Stimulated activated CD4-positive, alpha-beta T cell treated with anti-CD3 and anti-CD28 coated beads, Interleukin-1b, Interleukin-23, amount 100 ng/mL, for 1 hour (primary cell): ENCODE data around the gene ERCC6L2.

Experiments
- DNase-seq, 2 donors: peaks; one replicate each; pipeline ENCODE4 v3.0.0-alpha.2; 2020; ENCODE audit warnings: low read depth in 2 of 2

The ERCC6L2 gene

DNA sequence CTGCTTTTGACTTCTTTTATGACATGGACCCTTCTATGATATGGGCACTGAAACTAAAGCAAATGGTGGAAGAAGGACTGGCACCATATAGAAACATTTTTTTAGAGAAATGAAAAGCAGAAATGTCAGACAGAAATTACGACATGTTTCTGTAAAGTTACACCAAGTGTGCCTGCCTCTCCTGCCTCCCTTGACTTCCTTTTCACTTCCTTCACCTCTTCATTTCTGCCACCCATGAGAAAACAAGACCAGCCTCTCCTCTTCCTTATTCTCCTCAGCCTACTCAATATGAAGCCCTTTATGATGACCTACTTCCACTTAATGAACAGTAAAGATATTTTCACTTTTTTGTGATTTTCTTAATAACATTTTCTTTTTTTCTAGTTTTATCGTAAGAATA, 44.5 kb downstream of the ERCC6L2 start:
- no peak for DNase-seq

DNA sequence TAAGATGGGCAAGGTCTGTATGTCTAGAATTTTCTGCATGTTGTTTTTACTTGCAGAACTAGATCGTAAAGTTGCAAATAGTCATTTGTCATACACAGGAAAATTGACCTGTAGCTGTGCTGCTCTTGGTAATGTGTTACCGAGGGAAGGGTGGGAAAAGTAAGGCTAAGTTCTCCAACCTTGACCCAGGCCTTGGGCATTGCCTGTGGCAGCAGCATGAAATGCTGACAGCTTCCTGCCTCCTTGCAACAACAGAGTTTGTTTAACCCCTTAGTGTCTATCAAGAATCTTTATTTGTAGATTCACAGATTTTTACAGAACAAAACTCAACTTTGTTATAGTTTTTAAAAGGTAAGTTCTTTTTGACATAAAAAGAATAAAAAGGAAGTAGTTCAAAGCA, 48.3 kb downstream of the ERCC6L2 start:
- no peak for DNase-seq

DNA sequence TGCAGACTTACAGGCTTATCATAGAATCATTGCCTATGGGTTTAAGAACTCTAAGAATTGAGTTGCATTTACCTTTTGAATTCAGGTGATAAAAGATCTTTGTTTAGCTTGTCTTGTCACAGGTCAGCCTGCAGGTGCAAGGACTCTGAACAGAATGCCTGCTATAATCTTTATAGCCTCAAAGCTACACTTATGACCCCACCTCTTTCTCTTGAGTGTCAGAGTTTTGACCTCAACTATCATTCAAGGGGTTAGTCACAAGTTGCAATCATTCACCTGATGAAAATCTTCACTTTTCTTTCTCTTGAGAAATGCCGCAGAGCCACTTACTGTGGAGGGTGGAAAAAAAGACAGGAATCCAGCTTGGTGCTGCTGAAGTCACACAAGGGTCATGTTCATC, 49.5 kb downstream of the ERCC6L2 start:
- DNase-seq: no peak

DNA sequence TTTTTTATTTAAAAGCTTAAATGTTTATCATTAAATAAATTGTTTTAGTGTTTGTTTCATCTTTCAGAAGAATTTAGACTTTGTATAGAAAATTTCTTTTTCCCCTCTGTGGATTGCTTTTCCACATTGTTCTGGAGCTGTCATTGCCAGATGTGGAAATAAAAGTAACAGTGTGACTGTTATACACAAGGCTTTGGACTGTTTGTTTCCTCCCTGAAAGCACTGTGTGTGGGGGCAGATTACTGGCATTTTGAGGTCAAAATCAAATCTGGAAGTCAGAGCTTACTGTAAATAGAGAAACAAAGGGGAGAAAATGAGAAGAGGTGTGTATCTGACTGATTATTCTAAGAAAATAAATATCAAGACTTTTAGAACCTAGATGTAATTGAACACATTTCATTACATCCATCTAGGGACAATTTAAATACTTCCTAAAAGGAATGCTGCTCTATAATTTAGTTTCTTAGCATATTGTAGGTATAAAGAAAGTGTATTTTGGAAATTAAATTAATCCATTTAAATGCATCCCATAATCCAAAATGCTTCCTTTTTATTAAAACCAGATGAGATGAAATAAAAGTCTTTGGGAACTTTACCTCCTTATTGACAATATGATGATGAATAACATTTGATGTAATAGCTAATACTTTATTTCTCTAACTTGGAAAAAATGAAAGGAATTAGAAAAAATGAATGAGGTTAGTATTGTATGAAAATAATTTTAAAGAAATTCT, 51.9 kb downstream of the ERCC6L2 start:
- DNase-seq: no peak

DNA sequence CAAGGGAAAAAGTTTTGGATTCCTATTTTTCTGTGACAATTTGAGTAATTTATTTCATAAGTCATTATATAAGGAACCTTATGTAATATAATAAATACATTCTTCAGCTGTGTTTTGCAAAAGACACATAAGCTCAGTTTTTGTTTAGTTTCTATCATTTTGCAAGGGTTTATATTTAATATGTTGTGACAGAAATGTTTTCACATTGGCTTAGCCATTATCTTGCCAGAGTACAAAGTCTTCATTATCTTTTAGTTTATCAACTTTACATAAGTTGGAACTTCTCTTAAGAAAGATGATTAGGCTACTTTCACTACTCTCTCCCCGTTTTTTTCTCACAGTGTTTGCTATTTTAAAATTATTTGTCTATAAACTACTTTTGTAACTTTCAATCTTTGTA, 54.8 kb downstream of the ERCC6L2 start:
- DNase-seq: no peak

DNA sequence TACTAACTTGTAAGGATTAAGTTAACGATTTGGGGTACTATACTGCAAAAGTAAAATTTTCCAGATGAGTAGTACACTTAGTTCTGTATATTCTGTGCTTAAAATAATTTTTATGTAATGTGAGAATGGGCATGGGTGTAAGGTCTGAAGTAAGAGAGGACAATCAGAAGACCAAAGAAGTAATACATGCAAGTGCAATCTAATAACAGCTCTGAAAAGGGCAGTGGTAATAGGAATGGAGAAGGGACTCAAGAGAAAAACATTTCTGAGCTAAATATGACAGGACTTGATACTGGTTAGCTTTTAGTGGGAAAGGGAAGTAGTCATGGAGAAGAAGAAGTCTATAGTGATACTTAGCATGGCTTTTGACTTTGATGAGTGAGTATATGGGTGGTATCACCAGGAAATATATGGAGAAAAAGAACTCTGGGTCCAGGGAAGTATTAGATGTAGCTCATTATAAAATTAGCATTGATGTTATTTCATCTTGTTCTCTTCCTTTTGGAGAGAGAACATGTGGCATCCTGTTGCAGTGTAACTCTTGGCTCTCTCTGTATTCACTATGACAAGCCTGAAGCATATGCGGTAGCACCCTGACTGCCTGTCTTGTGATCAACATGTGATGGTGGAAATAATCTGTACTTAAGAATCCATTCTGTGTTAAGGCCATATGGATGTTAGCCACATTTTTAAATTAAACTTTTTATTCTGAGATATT, 60.5 kb downstream of the ERCC6L2 start:
- DNase-seq: no peak

DNA sequence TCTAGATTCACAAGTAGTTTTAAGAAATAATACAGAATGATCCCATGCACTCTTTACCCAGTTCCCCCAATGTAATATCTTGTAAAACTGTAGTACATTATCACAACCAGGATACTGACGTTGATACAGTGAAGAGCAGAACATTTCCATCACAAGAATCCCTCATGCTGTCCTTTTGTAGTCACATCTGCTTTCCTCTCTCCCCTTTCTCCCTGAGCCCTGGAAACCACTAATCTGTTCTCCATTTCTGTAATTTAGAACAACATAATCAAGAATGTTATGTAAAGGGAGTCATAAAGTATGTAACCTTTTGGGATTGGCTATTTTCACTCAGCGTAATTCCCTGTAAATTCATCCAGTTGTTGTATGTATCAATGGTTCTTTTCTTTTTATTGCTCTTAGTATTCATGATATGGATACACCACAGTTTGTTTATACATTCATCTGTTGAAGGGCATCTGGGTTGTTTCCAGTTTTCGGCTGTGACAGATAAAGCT, 61.1 kb downstream of the ERCC6L2 start:
- DNase-seq: no peak

DNA sequence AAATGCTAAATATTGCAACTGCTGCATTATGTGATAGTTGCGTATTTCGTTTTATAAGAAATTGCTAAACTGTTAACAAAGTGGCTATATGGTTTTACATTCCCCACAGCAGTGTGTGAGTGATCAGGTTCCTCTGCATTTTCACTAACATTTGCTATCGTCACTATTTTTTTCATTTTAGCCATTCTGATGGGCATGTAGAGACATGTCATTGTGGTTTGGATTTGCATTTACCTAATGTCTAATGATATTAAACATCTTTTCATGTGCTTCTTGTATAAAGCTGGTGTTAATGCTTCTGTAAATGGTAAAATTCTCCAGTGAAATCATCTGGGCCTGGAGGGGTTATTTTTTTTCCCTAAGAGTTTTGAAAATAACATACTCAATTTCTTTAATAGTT, 61.6 kb downstream of the ERCC6L2 start:
- no peak for DNase-seq

DNA sequence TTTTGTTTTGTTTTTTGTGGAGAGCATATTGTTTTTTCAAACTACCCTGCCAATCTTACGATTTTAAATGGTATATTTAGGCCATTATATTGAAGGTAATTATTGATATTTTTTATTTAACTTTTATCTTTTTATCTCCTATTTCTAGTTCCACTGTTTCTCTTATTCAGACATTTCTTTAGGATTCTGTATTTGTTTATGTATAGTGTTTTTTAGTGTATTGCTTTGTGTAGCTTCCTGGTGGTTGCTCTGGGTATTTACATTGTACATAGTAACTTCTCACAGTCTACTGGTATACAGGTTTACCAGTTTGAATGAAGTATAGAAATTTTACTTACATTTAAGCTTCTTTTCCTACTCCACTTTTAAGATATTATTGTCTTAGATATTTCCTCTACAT, 63.2 kb downstream of the ERCC6L2 start:
- DNase-seq: no peak

DNA sequence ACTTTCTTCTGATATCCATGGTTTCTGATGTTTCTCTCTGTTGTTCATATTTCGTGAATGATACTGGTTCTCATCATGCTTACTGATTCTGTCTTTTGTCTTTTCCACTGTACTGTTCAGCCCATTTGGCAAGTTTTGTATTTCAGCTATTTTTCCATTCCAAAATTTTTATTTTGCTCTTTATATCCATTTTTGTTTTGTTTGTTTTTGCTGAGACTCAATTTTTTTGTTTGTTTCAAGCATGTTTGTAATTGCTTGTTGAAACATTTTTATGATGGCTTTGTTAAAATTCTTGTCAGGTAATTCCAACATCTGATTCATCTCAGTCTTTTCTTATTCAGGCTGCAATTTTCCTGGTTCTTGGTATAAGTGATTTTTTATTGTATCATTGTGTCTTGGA, 64.0 kb downstream of the ERCC6L2 start:
- no peak for DNase-seq

DNA sequence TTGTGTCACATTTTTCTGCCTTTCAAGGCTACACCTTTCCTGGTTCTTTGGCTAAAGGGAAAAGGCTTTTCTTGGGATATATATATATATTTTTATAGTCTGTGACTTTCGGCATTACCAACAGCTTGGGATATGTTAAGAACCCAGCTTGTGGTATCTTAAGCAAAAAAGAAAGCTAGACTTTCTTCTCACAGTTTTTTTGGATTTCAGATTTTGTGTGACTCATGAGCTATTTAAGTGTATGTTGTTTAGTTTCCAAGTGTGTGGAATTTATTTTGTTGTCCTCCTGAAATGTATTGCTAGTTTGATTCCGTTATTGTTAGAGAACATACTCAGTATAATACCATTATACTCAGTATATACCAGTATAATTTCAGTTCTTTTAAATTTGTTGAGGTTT, 64.8 kb downstream of the ERCC6L2 start:
- DNase-seq: no peak

DNA sequence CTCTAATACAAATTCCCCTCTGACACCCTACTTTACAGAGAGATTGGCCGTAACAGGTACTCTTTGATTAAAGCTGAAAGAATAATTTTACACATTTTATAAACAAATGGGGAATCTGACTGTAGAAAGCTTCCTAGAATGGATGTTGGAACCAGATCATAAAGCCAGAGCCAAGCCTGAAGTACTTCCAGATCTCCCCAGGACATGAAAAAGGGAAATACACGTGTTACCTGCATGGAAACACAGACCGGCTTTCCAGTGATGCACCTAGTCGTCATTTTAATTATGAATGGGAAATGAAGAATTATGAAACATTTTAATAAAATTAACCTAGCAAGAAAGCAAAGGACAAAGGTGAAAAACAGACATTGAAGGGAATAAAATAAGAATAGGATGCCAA, 66.5 kb downstream of the ERCC6L2 start:
- DNase-seq: no peak

DNA sequence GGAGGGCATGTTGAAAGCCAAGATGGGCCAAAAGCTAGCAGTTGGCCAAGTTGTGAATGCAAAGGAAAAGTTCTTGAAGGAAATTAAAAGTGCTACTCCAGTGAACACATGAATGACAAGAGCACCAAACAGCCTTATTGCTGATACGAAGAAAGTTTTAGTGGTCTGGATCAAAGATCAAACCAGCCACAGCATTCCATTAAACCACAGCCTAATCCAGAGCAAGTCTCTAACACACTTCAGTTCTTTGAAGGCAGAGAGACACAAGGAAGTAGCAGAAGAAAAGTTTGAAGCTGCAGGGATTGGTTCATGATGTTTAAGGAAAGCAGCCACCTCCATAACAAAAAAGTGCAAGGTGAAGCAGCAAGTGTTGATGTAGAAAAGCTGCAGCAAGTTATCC, 71.6 kb downstream of the ERCC6L2 start:
- no peak for DNase-seq

DNA sequence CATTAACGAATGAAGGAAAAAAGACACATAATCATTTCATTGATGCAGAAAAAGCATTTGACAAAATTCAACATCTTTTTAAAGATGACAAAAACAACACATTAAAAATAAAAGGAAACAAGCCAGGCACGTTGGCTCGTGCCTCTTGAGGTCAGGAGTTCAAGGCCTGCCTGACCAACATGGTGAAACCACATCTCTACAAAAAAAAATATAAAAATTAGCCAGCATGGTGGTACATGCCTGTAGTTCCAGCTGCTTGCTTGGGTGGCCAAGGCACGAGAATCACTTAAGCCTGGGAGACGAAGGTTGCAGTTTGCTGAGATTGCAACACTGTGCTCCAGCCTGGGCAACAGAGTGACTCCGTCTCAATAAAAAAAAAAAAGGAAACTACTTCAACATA, 77.0 kb downstream of the ERCC6L2 start:
- DNase-seq: no peak

DNA sequence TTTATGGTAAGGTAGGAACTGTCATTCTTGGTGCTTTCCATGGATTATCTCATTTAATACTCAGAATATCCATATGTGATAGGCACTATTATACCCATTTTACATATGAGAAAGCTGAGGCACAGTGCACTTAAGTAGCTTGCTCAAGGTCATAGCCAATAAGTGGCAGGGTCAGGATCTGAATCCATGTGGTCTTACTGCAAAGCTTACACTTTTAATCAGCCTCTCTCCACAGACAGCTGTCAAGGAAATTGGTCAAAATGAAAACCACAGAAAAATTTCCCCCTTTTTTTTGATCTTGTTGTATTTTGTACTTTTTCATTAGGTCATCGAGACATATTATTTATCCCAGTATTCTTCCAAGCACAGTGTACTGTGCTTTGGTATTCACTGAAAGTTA, 78.5 kb downstream of the ERCC6L2 start:
- DNase-seq: no peak

DNA sequence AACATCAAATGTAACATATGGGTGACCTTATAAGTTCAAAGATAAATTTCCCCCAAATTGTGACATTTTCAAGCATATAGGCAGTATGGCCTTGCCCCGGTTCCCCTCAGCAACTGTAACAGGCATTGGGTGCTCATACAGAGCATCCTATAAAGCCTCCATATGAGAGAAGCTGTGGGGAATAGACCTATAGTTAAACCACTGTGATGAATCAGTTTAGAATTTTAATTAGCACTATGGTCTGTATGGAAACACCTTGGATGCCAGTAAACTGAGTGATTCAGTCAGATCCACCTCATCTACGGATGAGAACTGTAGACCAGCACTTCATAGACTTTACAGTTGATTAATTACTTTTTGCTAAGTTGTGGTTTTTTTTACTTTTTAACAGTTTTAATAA, 79.4 kb downstream of the ERCC6L2 start:
- no peak for DNase-seq

DNA sequence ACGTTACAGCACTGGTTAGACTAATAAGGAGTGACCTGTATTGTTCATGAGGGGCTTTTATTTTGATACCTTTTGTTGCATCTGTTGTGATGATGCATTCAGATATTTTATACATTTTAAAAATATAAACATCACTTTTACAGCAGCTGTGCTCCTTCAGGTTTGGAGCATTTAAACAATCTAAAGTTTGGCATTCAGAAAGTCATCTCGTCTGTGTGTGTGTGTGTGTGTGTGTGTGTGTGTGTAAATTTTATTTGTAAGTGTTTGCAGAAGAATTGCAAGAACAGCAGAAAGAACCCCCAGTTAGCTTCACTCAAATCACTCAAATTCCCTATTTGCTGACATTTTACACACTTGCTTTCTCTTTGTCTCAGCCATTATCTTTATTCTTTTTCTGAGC, 87.4 kb downstream of the ERCC6L2 start:
- no peak for DNase-seq

DNA sequence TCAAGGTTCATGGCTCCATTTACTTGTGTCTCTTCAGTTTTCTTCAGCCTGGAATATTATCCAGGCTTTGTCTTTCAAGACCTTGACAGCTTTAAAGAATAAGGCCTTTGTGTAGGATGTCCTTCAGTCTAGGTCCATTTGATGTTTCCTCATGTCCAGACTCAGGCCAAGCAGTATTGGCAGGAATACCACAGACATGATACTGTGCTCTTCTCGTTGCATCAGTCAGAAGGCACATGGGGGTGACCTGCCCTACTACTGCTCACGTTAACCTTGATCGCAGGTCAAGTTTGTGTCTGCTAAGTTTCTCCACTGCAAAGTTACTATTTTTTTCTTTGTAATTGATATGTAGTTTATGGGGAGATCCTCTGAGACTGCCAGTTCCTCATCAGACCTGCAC, 88.2 kb downstream of the ERCC6L2 start:
- DNase-seq: no peak

DNA sequence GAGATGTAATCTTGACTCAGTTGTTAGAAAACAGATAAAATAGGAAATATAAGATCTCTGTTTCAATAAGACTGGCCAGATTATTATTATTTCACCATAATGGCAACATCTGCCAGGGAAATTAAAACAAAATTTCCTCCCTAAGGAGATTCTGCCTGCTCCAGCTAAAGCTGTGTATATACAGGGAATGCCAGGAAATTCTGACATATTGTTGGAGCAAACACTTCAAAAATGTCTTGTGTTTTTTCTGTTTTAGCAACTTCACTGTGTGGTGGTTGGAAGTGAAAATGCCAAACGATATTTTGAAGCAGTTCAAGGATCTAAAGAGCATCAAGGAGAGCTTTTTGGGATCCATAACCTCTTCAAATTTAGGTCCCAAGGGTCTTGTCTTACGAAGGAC, 90.8 kb downstream of the ERCC6L2 start:
- DNase-seq: no peak

DNA sequence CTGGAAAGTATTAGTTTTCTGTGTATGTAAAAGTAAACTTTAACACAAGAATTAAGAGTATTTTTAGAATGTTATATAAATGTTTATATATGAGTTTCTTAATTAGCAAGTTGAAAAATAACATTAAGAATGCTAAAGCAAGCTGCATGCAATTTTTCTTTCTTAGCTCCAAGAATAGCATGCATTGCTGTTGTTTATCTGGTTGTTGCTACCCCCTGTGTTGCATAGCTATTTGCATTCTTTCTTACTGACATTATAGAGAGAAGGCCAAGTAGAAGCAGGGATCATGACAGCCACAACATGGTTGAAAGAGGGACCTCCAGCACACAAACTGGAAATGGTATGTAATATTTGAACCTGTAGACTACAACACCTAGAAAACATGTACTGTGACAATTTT, 94.8 kb downstream of the ERCC6L2 start:
- DNase-seq: no peak

DNA sequence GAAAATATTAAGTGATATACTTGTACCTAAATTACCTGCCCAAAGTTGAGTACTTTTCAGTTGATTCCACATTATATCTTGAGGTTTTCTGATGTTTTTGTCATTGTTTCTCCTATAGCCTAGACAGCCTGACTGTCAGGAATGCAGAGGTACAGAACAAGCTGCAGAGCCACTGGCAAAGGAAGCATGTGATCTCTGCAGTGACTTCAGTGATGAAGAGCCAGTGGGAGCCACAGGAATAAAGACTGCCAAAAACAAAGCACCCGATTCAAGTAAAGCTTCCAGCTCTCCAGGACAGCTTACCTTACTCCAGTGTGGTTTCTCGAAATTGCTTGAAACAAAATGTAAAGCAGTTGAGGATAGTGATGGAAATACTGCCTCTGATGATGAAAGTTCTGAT, 96.3 kb downstream of the ERCC6L2 start:
- DNase-seq: no peak

DNA sequence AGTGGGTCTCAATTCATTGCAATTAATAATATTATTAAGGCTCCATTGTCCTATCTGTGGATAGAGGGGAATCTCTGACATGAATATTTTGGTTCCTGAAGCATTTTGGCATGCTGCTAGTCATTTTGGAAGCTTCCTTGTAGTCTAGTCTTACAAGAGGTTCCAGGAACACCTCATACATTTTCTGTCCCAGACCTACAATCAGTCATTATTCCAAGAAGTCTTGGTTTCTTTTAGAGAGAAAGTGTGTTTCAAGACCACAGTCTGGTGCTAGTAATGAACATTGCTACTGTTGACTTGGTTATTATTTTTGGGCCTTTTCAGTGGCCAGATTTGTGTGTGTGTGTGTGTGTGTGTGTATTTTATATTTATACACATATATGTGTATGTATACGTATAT, 98.9 kb downstream of the ERCC6L2 start:
- no peak for DNase-seq

DNA sequence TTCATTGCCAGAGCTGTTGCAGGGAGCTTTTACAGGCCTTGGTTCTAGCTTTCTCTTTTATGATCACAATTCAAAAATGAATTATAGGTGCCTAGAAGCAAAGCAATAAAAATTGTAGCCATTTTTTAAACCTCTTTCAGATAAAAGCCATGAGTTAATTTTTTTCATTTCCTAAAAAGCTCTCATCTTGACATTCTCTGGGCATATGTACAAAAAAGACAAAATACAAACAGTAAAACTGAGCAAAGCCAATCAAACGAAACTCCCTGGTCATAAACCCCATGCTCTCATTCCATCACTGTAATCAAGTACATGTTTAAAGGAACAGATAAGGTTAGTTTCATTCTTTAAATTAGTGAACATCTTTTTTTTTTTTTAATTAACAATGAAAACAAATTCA, 101.9 kb downstream of the ERCC6L2 start:
- no peak for DNase-seq

DNA sequence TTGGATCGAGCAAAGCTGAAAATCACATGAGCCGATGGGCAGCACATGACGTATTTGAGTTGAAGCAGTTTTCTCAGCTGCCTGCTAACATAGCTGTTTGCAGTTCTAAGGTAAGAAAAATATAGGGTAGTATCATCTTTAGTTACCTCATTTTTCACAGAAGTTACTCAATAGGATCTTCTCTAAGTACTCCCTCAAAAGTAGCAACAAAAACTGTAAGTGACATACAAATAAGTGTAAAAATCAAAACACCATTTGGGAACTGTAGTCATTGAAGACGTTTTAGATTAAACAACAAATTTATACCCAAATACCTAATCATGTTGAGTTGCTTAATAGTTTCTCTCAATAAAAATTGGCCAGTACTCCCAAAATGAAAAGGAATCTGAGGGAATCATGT, 102.6 kb downstream of the ERCC6L2 start:
- no peak for DNase-seq
